HG02623 (cell line): ENCODE results near the gene SMYD3.

ENCODE experiments used
- ATAC-seq: cut with Tn5 transposase; IDR thresholded peaks from one replicate; pipeline ENCODE4 v1.9.1; 2021; ENCODE audit warnings: moderate library complexity; ENCODE audit not compliant: unreplicated experiment

The SMYD3 gene

GRCh38 chr1:246311461-246311860, 195.6 kb downstream of the SMYD3 start:
- no peak for ATAC-seq

GRCh38 chr1:246309247-246309884, 197.7 kb downstream of the SMYD3 start:
- no peak for ATAC-seq

- no peak for ATAC-seq
Measured at GRCh38 chr1:246308533-246309075, 198.5 kb downstream of the SMYD3 start.

GRCh38 chr1:246306415-246307037, 200.6 kb downstream of the SMYD3 start:
- no peak for ATAC-seq

GRCh38 chr1:246304484-246305259, 202.4 kb downstream of the SMYD3 start:
- no peak for ATAC-seq

- ATAC-seq: no peak
Measured at GRCh38 chr1:246302711-246303317, 204.3 kb downstream of the SMYD3 start.

- no peak for ATAC-seq
Measured at GRCh38 chr1:246302251-246302625, 204.8 kb downstream of the SMYD3 start.

- no peak for ATAC-seq
Measured at GRCh38 chr1:246301553-246302250, 205.4 kb downstream of the SMYD3 start.

GRCh38 chr1:246300626-246301549, 206.2 kb downstream of the SMYD3 start:
- ATAC-seq: no peak

GRCh38 chr1:246297279-246298265, 209.5 kb downstream of the SMYD3 start:
- ATAC-seq: no peak

- no peak for ATAC-seq
Measured at GRCh38 chr1:246295968-246296367, 211.1 kb downstream of the SMYD3 start.

GRCh38 chr1:246295340-246295739, 211.7 kb downstream of the SMYD3 start:
- no peak for ATAC-seq

GRCh38 chr1:246294263-246294662, 212.8 kb downstream of the SMYD3 start:
- ATAC-seq: no peak

GRCh38 chr1:246293366-246294121, 213.5 kb downstream of the SMYD3 start:
- ATAC-seq: no peak

- no peak for ATAC-seq
Measured at GRCh38 chr1:246292571-246292970, 214.5 kb downstream of the SMYD3 start.

GRCh38 chr1:246291127-246291526, 216.0 kb downstream of the SMYD3 start:
- no peak for ATAC-seq

- ATAC-seq: no peak
Measured at GRCh38 chr1:246283771-246284410, 223.2 kb downstream of the SMYD3 start.
